Peyer's patch (tissue), 4 donors: Measurements from ENCODE around the gene ARAP3. TPM values are rescaled to one million over a fixed set of nuclear protein-coding genes. Genes with fewer than 3 reads are reported as not detected.

Experiments used
- DNase-seq, 3 donors: peaks; one replicate each; pipeline ENCODE4 v3.0.0-alpha.2; 2017 to 2019
- H3K27ac ChIP-seq, 4 donors: fragments of 200-600 bp; sonication (generic); one replicate each; pipeline ENCODE4 v1.5.1; 2016 to 2019
- H3K27me3 ChIP-seq, 2 donors: fragments of 200-600 bp; sonication (generic); one replicate each; pipeline ENCODE4 v1.5.1; 2019
- H3K36me3 ChIP-seq, 3 donors: fragments of 200-600 bp; sonication (generic); one replicate each; pipeline ENCODE4 v1.5.1; 2016 to 2019
- H3K4me1 ChIP-seq, 4 donors: fragments of 200-600 bp; sonication (generic); one replicate each; pipeline ENCODE4 v1.5.1; 2016 to 2019
- H3K4me3 ChIP-seq, 4 donors: fragments of 200-600 bp; sonication (generic); 1 replicate in 3 of 4; 2 replicates in 1 of 4; pipeline ENCODE4 v1.5.1; 2016 to 2019; ENCODE audit warnings: mild to moderate bottlenecking in 1 of 4
- H3K9me3 ChIP-seq, 4 donors: fragments of 200-600 bp; sonication (generic); one replicate each; pipeline ENCODE4 v1.5.1; 2016 to 2019; ENCODE audit warnings: mild to moderate bottlenecking in 1 of 4
- CTCF ChIP-seq, 6 experiments: fragments of 450-650 bp in 4 of 6; fragments of 200-600 bp in 2 of 6; sonication (generic) in 1 of 6; IDR thresholded peaks; one replicate each; pipeline ENCODE4 v1.5.1; 2017 to 2019; ENCODE audit warnings: antibody characterized with exemption in 6 of 6, mild to moderate bottlenecking in 3 of 6, moderate library complexity in 1 of 6
- POLR2A ChIP-seq, 2 donors: fragments of 450-650 bp; IDR thresholded peaks; one replicate each; pipeline ENCODE4 v1.5.1; 2017; ENCODE audit warnings: antibody characterized with exemption in 2 of 2, mild to moderate bottlenecking in 2 of 2, moderate library complexity in 2 of 2
- total RNA-seq, 4 donors: library from RNA; depleted of rRNA; stranded (reverse); fragments of >200 nt; gene quantifications; one replicate each; pipeline ENCODE4 v1.1.0, GENCODE V29; 2016

Gene ARAP3
- total RNA-seq, 4 donors from 2014 or later: 1.1 to 13.2 (median 9.7) TPM

- peaks cover 0 to 30% (median 0%) of the 10 kb centered on the region in 3 donors for H3K36me3 ChIP-seq
- no peak for TF ChIP-seq CTCF (IDR thresholded peaks at IDR 0.05)
- no peak for TF ChIP-seq POLR2A (IDR thresholded peaks at IDR 0.05)
- no peaks in the 10 kb centered on the region for H3K27me3 ChIP-seq
Observed at GRCh38 chr5:141646026-141646425, 36.0 kb downstream of the ARAP3 start.

GRCh38 chr5:141641634-141642267, 40.3 kb downstream of the ARAP3 start:
- no peaks in the 10 kb centered on the region for H3K9me3 ChIP-seq
- H3K27me3 ChIP-seq: no peaks in the 10 kb centered on the region
- H3K4me1 ChIP-seq: no peaks in the 10 kb centered on the region
- TF ChIP-seq POLR2A (IDR thresholded peaks at IDR 0.05) (no peak), CTCF (IDR thresholded peaks at IDR 0.05) (peak in 2 of 6 experiments; percentile 18 to 31)
- DNase-seq: no peak
- H3K36me3 ChIP-seq: peaks cover 0 to 29% (median 0%) of the 10 kb centered on the region in 3 donors
- H3K4me3 ChIP-seq: no peak overlapping the region
- no peak overlapping the region for H3K27ac ChIP-seq

More at GRCh38 chr5:141646026-141646425, 36.0 kb downstream of the ARAP3 start:
- DNase-seq: no peak
- Histone ChIP-seq H3K4me1 (peaks cover 0 to 9% (median 3%) of the 10 kb centered on the region in 4 donors), H3K9me3 (no peaks in the 10 kb centered on the region), H3K27ac (no peak overlapping the region), H3K4me3 (no peak overlapping the region)

GRCh38 chr5:141640698-141641097, 41.3 kb downstream of the ARAP3 start:
- Histone ChIP-seq H3K36me3 (peaks cover 0 to 19% (median 0%) of the 10 kb centered on the region in 3 donors), H3K4me1 (peaks cover 0 to 6% (median 4%) of the 10 kb centered on the region in 4 donors), H3K4me3 (no peak overlapping the region), H3K9me3 (no peaks in the 10 kb centered on the region), H3K27me3 (no peaks in the 10 kb centered on the region), H3K27ac (no peak overlapping the region)
- TF ChIP-seq POLR2A (IDR thresholded peaks at IDR 0.05) (no peak), CTCF (IDR thresholded peaks at IDR 0.05) (no peak)
- no peak for DNase-seq

GRCh38 chr5:141640051-141640415, 42.0 kb downstream of the ARAP3 start:
- no peak for DNase-seq
- peaks cover 0 to 11% (median 8%) of the 10 kb centered on the region in 4 donors for H3K4me1 ChIP-seq
- no peak overlapping the region for H3K4me3 ChIP-seq
- no peak for TF ChIP-seq CTCF (IDR thresholded peaks at IDR 0.05)
- no peak for TF ChIP-seq POLR2A (IDR thresholded peaks at IDR 0.05)
- peaks cover 0 to 14% (median 0%) of the 10 kb centered on the region in 3 donors for H3K36me3 ChIP-seq
- no peaks in the 10 kb centered on the region for H3K27me3 ChIP-seq
- no peaks in the 10 kb centered on the region for H3K9me3 ChIP-seq
- H3K27ac ChIP-seq: no peak overlapping the region

GRCh38 chr5:141639357-141640050, 42.5 kb downstream of the ARAP3 start:
- Histone ChIP-seq H3K36me3 (peaks cover 0 to 9% (median 0%) of the 10 kb centered on the region in 3 donors), H3K4me3 (no peak overlapping the region), H3K4me1 (peaks cover 0 to 15% (median 8%) of the 10 kb centered on the region in 4 donors), H3K27me3 (no peaks in the 10 kb centered on the region), H3K9me3 (no peaks in the 10 kb centered on the region), H3K27ac (no peak overlapping the region)
- TF ChIP-seq CTCF (IDR thresholded peaks at IDR 0.05) (no peak), POLR2A (IDR thresholded peaks at IDR 0.05) (no peak)
- no peak for DNase-seq
